ENCODE data around the gene JARID2.
A peak's percentile ranks its signal among the peaks of the same experiment; 100 is the strongest.

JARID2 gene

GRCh38 chr6:15376900-15377487, 131.1 kb downstream of the JARID2 start:
- no peak for DNase-seq (ENCODE audit: low spot score)

GRCh38 chr6:15378272-15378671, 132.4 kb downstream of the JARID2 start:
- DNase-seq (ENCODE audit: low spot score) = no peak

- DNase-seq (ENCODE audit: low spot score) = no peak
Measured at GRCh38 chr6:15378866-15379265, 133.0 kb downstream of the JARID2 start.

GRCh38 chr6:15380351-15380750, 134.5 kb downstream of the JARID2 start:
- no peak for DNase-seq (ENCODE audit: low spot score)

GRCh38 chr6:15382089-15382488, 136.2 kb downstream of the JARID2 start:
- no peak for DNase-seq (ENCODE audit: low spot score)

DNA sequence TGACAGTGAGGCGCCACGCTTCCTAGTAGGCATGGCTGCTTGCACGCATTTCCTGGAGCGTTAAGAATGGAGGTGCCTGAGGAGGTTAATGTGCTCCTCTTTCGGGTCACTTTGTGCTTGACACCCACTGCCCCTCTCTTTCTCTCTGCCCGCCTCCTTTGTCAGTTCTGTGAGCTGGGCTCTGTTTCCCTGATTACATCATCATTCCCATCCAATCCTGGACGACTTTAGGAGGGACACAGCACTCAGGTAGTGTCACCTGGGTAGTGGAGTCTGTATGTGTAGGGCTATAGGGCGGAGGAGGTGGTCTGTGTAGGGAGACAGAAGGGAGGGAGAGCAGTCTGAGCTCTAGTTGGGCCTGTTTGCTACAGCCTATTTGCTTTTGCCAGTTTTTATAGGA, 136.8 kb downstream of the JARID2 start:
- no peak for DNase-seq (ENCODE audit: low spot score)

- DNase-seq (ENCODE audit: low spot score) = no peak
Measured at GRCh38 chr6:15384901-15385300, 139.0 kb downstream of the JARID2 start.

DNA sequence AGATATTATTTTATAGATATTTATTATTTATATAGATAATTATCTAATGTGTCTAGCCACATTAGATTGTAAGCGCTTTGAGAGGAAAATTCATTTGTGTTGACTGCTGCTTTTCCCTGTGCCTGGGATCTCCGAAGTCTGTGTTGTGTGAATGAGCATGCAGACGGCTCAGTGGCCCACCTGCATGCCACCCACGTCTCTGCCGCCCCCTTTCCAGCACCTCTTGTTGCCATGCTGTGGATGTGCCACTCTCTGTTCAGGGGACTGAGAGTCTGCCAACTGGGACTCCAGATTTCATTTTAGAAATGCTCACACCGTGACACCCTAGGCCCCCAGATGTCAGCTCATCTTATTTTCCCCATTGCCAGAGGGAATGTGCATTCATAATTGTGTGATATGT, 139.7 kb downstream of the JARID2 start:
- DNase-seq (ENCODE audit: low spot score) = no peak

DNA sequence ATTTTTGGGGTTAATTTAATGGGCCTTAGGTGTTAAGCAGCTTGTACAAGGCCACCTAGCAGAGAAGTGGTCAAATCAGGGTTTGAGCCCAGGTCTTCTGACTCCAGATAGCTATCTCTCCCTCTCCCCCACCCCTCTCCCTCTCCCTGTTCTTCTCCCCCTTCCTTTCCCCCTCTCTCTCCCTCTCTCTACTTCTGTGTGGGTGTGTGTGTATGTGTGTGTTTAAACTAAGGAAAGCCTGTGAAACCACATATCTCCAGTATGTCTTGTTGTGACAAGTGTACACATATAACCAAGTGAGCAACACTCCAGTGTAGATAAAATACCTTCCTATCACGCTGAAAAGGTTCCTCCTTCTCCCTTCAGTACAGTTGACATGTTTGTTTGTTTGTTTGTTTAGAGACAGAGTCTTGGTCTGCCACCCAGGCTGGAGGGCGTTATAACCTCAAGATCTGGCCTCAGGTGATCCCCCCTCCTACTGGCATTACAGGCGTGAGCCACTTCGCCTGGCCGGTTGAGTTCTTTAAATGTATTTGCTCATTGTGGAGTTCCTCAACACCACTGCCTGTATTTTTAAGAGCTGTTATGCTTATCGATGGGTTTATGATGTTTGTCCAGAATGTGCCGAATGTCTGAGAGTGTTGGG, 140.4 kb downstream of the JARID2 start:
- DNase-seq (ENCODE audit: low spot score) = no peak

GRCh38 chr6:15386756-15387112, 140.9 kb downstream of the JARID2 start:
- no peak for DNase-seq (ENCODE audit: low spot score)

DNA sequence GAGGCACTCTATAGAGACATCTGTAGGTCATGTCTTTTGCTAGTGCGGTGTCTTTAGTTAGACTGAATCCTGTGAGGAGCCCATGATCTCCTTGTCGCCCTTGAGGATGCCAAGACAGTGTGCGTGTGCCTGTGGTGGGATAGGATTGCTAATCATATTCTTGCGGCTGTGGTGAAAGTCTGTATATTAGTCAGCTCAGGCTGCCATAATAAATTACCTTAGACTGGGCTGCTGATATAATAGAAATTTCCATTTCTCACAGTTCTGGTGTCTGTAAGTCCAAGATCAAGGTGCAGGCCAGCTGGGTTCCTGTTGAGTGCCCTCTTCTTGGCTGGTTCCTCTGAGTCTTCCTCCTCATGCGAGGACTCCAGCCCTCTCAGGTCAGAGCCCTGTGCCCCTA, 141.2 kb downstream of the JARID2 start:
- DNase-seq (ENCODE audit: low spot score) = no peak

DNA sequence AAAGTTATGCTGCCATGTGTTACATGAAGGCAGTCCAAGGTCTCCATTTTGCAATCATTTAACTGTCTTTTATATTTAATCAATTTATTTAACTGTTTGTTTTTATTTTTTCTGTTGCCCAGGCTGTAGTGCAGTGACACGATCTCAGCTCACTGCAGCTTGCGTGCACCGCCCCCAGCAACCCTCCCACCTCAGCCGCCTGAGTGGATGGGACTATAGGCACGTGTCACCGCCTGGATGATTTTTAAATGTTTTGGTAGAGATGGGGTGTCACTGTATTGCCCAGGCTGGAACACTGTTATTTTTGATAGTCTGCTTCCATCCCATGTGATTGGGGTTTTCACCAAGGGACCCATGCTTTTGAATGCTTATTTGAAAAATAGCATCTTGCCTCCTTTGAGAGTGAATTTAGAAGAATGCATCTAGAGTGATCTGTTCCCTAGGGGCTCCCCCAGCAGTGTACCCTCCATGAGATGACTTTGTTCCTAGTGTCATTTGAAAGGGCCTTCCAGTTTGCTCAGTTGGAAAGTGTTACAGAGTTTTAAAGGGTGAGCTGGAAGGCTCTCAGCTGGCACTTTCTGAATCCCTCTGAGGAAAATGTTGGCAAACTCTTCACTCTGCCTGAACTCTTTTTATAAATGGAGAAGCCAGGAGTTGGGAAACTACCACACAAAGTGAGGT, 143.4 kb downstream of the JARID2 start:
- DNase-seq (ENCODE audit: low spot score) = no peak

DNA sequence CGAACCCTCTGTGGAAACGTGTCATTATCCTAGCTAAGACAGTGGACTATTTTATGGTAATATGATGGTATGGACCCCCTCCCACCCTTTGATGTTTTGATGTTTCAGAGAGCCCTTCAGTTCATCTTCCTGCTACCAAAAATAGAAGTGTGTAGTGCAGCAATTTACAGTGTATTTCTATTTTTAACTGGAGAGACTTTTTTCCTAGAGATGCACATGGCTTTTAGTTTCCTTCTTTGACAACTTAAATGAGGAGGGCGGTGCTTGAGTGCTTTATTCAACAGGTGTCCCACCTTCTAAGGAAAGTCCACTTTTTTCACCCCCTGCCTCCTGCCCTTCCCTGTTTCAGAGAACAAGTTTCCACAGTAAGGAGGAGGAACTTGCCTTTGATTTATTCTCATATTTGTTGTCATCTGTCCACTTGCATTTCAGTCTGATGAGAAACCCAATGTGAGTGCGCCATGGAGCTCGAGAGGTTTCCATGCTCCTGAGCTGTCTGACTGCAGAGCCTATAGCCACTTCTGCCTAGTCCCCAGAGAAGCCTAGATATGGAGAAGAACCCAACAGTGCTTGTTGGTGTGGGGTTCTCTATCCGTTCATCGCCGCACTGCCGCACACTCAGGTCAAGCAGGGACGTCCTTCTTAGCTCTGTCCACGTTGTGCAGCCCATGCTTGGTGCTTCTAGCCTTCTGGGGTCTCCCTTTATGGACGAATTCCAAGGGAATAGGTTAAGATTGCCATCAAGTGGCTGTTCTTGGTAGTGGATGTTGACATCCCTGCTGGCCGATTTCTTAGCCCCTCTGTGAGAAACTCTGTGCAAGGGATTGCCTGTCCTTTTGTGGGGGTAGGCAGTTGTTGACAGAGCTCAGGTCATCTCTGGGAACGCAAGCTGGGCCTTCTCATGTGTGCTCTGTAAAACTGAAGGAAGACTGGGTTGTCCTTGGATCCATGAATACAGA, 144.2 kb downstream of the JARID2 start:
- peak; percentile 36 for DNase-seq (ENCODE audit: low spot score)

DNA sequence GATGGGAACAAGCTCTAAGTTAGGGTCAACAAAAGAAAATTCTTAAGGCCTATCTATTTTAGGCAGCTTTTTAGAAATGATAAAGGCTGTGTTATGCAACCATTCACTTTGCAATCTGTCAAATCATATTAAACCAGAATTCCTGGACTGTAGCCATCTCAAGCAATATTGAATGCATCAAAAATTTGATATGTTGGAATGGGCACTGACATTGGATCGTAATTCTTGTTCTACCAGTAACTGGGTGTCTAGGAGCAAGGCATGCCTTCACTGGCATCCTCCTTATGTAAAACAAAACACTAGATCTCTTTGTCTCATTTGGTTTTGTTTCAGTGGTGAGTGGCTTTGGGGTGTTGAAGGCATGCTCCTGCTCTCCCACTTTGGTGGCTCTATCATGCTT, 145.6 kb downstream of the JARID2 start:
- DNase-seq (ENCODE audit: low spot score) = no peak

DNA sequence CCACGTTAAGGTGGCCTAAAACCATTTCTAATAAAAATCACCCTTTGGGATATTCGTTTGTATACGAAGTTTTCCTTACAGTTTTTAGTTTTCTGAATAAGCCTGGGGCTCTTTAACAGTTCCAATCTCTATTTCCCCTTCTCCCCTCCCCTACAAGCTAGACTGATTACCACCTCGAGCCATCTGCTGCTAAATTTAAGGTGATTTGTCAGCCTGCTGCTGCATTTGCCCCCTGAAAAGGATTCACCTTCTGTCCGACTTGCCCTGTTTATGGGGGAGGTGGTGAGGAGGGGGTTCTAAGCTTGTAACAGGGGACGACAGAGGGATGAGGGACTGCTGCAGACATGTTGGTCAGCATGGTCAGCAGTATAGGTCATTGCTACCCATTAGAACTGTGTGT, 146.3 kb downstream of the JARID2 start:
- DNase-seq (ENCODE audit: low spot score) = no peak

GRCh38 chr6:15393605-15394004, 147.7 kb downstream of the JARID2 start:
- no peak for DNase-seq (ENCODE audit: low spot score)

GRCh38 chr6:15395087-15395486, 149.2 kb downstream of the JARID2 start:
- DNase-seq (ENCODE audit: low spot score) = no peak

DNA sequence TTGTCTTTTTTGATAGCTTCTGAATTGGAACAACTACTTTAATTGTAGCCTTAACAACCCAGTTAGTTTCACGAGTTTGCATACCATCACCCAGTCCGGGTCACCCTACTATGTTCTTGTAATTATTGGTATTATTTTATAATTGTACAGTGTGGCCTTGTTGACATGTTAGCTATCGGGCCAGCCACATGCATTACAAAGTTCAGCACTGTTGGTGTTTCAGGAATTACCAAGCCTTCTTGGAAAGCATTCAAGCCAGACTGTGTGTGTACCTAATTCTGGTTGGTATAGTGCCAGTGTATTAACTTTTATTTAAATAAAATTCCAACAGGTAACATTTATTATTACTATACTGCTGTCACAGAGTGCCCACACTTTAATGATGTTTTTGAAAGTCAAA, 150.9 kb downstream of the JARID2 start:
- DNase-seq (ENCODE audit: low spot score) = no peak

GRCh38 chr6:15398633-15399275, 152.9 kb downstream of the JARID2 start:
- DNase-seq (ENCODE audit: low spot score) = no peak

DNA sequence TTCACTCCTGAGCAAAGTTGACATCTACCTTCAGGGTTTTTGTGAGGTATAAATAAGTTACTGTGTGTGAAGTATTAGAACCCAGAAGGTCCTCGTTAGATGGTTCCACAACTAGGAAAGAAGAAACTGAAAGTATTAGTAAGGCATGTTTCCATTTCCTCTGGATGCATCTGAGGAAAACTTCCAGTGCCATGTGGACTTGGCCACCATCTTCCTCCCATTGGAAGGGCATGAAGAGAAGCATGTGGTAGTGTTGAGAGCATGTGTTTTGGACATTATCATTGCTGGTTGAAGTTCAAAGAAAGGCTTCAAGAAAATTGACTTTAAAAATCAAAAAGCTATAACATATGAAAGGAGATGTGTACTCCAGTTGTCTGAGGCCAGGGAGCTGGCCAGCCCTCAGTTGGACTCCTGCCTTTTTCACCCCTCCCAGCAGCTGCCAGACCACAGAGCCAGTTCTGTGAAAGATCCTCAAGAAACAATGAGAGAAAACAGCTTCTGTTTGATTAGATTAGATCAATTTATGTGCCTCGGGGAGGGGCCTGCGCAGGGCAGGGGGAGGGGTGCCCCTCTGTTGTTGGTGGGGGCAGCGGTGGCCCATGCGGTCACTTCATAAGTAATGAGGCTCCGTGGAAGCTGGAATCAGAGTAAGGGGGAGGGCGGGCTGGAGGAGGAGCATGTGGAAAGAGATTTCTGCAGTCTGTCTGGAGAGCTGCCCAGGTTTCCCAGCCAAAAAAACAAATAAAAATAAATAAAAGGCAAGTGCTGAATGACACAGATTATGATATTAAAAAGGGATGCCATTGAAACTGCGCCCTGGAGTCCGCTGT, 154.0 kb downstream of the JARID2 start:
- no peak for DNase-seq (ENCODE audit: low spot score)

DNA sequence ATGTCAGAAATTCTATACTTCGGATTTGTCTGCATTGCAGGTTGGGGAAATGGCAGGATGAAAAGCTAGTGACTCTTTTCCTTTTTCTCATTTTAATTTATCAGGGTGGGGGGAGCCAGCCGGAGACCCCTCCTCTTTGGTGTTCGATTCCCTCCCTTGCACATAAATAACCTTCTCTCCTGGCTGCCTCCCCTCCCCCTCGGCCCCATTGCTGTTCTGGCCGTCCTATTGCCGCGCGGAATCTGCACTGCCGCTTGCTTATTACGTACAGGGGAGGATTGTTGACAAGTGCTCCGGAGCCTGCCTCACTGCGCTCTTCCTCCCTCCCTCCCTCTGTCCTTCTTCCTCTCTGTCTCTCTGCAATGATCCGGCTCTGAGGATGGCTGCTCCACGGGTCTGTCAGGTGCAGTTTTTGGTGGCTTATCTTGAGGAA, 154.7 kb downstream of the JARID2 start:
- DNase-seq (ENCODE audit: low spot score) = peak; percentile 42
